ENCODE data around the gene ZBTB17. TPM values are rescaled to one million over a fixed set of nuclear protein-coding genes. Genes with fewer than 3 reads are reported as not detected.

The ZBTB17 gene
- polyA plus RNA-seq, 3 donors, result 25.7 to 29.9 (median 28.3) TPM

GRCh38 chr1:15949453-15950245, 26.3 kb downstream of the ZBTB17 start:
- DNase-seq (ENCODE audit: low read depth in 3 of 3, low spot score in 2 of 3), result peak in 1 of 3 donors; percentile 36

GRCh38 chr1:15948595-15949452, 27.1 kb downstream of the ZBTB17 start:
- no peak for DNase-seq (ENCODE audit: low read depth in 3 of 3, low spot score in 2 of 3)

- no peak for DNase-seq (ENCODE audit: low read depth in 3 of 3, low spot score in 2 of 3)
These were observed 27.8 kb downstream of the ZBTB17 start for GRCh38 chr1:15948091-15948591.

GRCh38 chr1:15947382-15948090, 28.4 kb downstream of the ZBTB17 start:
- DNase-seq (ENCODE audit: low read depth in 3 of 3, low spot score in 2 of 3), result no peak

GRCh38 chr1:15946571-15947381, 29.1 kb downstream of the ZBTB17 start:
- no peak for DNase-seq (ENCODE audit: low read depth in 3 of 3, low spot score in 2 of 3)

GRCh38 chr1:15945832-15946448, 30.0 kb downstream of the ZBTB17 start:
- no peak for DNase-seq (ENCODE audit: low read depth in 3 of 3, low spot score in 2 of 3)

GRCh38 chr1:15945011-15945831, 30.7 kb downstream of the ZBTB17 start:
- no peak for DNase-seq (ENCODE audit: low read depth in 3 of 3, low spot score in 2 of 3)

- no peak for DNase-seq (ENCODE audit: low read depth in 3 of 3, low spot score in 2 of 3)
These were observed 31.4 kb downstream of the ZBTB17 start for GRCh38 chr1:15944308-15945010.

GRCh38 chr1:15943992-15944307, 32.0 kb downstream of the ZBTB17 start:
- no peak for DNase-seq (ENCODE audit: low read depth in 3 of 3, low spot score in 2 of 3)

- no peak for DNase-seq (ENCODE audit: low read depth in 3 of 3, low spot score in 2 of 3)
These were observed 32.4 kb downstream of the ZBTB17 start for GRCh38 chr1:15943328-15943991.

GRCh38 chr1:15942661-15943327, 33.1 kb downstream of the ZBTB17 start:
- no peak for DNase-seq (ENCODE audit: low read depth in 3 of 3, low spot score in 2 of 3)

GRCh38 chr1:15941899-15942660, 33.8 kb downstream of the ZBTB17 start:
- DNase-seq (ENCODE audit: low read depth in 3 of 3, low spot score in 2 of 3), result no peak

- no peak for DNase-seq (ENCODE audit: low read depth in 3 of 3, low spot score in 2 of 3)
These were observed 34.7 kb downstream of the ZBTB17 start for GRCh38 chr1:15941044-15941840.

- no peak for DNase-seq (ENCODE audit: low read depth in 3 of 3, low spot score in 2 of 3)
These were observed 35.5 kb downstream of the ZBTB17 start for GRCh38 chr1:15940110-15941043.
